DMS79 (cell line): ENCODE results near the gene KRAS.

Experiments used
- DNase-seq: peaks from one replicate; lab custom pipeline; 2025; lab: John Stamatoyannopoulos, UW

Gene KRAS

GRCh38 chr12:25194722-25195055 lies 56.0 kb downstream of the KRAS start:
- DNase-seq: no peak

GRCh38 chr12:25194214-25194613 lies 56.5 kb downstream of the KRAS start:
- DNase-seq: no peak

GRCh38 chr12:25190793-25191192 lies 59.9 kb downstream of the KRAS start:
- no peak for DNase-seq

- no peak for DNase-seq
Observed at GRCh38 chr12:25189656-25190055, 61.1 kb downstream of the KRAS start.

GRCh38 chr12:25187781-25188180 lies 62.9 kb downstream of the KRAS start:
- DNase-seq: no peak

GRCh38 chr12:25186788-25187402 lies 63.8 kb downstream of the KRAS start:
- DNase-seq: no peak

- no peak for DNase-seq
Observed at GRCh38 chr12:25186038-25186787, 64.5 kb downstream of the KRAS start.

GRCh38 chr12:25184132-25184531 lies 66.6 kb downstream of the KRAS start:
- DNase-seq: no peak

- no peak for DNase-seq
Observed at GRCh38 chr12:25182765-25183164, 68.0 kb downstream of the KRAS start.

- DNase-seq: no peak
Observed at GRCh38 chr12:25162866-25163265, 87.9 kb downstream of the KRAS start.

- DNase-seq: no peak
Observed at GRCh38 chr12:25156061-25156460, 94.7 kb downstream of the KRAS start.

- DNase-seq: no peak
Observed at GRCh38 chr12:25155022-25155576, 95.6 kb downstream of the KRAS start.
